Measurements from ENCODE around the gene C1orf35.

C1orf35 gene

DNA sequence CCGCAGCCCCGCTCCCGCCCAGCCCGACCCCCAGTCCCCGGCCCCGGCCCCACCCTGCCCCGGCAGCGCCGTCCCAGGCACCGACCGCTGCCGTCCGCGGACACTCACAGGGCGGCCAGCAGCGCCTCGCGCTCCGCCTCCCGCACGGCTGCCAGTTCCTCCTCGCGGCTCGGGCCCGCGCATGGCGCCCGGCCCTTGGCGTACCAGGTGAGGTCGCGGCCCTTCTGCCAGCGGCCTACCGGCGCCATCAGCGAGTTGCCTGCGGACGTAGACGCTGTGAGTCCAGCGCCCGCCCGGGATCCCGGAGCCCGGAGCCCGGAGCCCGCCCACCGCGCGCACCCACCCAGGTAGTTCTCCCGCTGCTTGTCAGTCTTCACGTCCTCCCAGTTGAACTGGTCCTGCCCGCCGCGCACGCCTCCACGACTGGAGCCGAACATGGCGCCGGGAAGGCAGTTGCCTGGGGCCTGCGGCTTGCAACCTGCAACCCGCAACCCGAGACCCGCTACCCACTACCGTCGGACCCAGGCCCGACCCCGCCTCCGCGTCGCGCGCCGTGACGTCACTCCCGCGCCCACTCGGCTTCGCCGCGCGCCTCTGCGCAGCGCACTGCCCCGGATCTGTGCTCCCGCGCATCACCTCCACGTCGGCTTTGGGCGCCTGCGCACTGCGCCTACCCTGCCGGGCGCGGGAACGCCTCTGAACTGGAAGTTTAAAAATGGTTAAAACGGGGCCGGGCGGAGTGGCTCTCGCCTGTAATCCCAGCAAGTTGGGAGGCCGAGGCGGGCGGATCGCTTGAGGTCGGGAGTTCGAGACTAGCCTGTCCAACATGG, at the start of gene C1orf35:
TSS of gene C1orf35 (minus strand) at position 535 of the 830 bp plus-strand sequence. CDS start at position 437, 98 bp downstream.
- peak; percentile 14 to 66 for DNase-seq

DNA sequence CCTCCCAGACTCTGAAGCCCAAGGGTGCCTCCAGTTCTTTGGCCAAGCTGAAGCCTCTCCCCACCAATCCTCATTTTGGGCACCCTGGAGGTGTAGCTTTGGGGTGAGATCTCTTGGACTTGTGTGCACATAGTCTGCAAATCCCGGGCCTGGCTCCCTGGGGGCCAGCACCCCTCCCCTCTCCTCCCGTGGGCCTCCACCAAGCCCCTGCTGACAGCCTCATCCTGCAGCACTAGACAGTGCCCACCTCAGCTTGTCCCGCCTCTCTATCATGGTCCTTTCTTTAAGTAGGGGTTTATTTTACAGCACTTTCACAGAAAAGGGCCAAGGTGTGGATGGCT, 49.8 kb upstream of the C1orf35 start:
- no peak for DNase-seq

DNA sequence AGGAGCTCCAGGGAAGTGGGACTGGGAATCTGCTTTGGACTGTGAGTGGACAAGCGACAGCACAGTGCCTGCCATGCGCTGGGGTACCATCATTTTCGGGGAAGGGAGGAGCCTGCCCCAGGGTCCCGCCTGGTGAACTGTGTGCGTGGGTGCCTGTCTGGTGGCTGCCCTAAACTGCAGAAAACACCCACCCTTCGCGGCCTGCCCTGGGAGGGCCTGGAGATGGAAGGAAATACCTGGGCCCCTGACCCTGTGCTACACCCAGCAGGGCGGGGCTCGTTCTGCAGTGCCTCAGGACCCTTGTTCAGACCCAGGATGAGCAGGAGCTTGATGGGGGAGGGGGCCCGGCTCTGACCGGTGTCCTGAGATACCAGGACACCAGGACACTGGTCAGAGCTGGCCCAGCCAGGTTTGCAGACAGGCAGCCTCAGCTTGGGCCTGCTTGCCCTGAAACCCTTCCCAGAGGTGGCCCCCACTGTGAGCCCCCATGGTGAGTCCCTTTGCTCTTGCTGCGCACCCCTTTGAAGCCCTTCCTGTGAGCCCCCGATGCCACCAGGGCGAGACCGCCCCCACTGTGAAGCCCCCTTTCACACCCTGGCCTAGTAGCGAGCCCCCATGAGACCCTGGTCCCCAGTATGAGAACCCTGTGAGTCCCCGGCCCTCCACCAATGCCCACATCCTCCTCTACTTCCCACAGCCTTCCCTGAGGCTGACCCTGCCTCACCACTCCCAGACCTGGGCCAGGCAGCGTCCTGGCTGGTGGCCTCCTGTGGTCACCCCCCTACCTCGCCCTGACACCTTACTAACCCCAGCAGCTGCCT, 49.2 kb upstream of the C1orf35 start:
- no peak for DNase-seq

DNA sequence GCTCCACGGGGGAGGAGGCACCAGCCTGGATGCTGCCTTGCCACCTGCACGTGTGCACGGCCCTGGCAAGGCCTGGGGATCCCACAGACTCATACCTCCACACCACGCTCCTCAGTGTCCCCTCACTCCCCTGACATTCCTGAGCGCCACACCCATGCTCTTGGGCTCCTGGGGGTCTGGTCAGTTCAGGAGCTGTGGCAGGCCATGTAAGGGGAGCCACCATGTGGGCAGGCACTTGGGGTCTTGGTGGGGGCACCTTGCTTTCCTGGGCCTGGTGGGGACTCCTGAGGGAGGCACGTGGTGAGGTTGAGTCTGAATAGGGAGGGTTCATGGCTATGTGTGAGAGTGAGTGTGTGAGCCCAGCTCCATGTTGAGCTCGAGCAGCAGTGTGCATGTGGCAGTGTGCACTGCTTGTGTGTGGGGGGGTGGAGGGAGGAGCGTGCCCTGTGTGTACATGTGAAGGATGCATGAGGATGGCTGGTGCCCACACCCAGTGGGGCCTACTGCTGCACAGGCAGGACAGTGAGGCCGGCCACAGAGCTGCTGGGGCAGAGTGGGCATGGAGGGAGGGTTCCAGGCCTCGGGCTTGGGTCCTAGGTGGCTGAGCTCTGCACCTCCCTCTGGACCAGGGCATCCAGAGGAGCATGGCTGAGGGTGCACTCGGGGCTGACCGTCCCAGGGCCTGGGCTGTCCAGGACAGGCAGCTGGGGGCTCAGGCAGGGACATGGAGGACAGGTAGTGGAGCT, 48.2 kb upstream of the C1orf35 start:
- no peak for DNase-seq

DNA sequence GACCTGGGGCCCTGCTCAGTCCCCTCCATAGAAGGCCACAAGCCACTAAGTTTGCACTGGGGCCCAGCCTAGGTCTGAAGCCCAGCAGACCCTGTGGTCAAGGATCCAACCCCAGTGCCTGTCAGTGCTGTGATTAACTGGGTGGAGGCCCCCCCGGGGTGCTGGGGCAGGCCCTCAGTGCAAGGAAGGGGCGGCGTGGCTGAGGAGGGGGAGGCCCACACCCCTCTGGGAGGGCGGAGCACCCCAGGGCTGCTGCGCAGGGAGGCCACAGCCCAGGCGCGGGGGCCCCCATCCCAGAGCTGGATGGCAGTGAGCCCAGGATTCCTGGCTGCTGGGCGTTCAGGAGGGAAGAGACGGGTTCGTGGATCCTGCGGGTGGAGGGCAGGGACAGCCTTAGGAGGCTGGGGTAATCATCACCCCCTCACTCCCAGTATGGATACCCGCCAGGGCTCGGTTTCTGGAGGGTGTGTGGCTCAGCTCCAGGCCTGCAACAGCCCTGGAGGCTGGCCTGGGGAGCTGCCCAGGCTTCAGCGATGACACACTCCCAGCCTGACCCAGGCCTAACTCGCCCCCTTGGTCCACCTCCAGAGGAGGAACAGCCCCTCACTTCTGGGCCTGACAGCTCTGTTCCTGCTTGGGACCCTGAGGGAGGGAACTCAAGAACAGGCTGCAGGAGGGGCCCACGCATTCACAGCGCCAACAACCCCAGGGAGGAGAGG, 47.5 kb upstream of the C1orf35 start:
- no peak for DNase-seq

DNA sequence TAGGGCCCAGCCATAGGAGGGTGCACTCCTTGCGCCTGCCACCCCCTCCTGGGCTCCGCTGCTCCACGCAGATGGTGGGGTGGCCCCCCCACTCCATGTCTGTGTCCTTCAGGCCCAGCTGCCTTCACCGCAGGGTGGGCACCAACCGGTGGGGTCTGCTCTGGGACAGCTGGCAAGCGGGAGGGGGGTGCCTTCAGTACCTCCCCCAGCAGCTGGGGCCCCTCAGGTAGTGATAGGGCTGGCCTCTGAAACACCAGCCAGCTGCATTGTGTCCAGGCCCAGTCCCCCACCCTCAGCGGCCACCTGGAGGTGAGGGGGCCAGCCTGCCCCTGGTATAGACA, 47.0 kb upstream of the C1orf35 start:
- DNase-seq = no peak

DNA sequence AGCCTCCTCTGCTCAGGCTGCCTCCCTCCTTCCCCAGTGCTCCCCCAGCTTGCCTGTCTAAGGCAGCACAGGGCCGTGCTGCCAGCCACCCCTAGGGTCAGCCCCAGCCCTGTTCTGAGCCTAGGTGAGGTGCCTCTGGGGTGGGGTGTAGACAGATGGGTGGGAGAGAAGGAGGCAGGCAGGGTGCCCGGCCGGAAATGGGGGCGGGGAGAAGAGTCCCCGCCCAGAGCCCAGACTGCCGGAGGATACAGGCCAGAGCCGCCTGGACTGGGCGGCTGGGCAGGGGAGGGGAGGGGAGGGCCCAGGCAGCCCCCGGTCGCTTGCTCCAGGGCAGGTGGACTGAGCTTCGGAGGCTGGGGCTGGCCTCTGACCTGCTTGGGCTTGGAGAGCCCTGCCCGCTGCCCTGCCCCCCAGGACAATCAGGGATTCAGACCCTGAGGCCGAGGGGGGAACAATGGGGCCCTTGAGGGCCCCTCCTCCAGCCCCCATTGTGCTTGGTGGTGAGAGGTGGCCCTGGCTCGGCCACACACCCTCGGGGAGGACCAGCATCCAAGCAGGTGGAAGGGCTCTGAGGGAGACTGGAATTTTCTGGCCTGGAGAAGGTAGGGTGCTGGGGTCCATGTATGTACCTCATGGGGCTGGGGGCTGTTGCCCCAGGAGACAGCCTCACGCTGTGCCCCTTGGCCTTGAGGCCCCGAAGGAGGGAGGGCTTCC, 46.4 kb upstream of the C1orf35 start, which contains the start of gene GJC2:
TSS of gene GJC2 (plus strand) at position 525 of the 714 bp plus-strand sequence. CDS start 7,829 bp downstream, outside the sequence.
- no peak for DNase-seq

DNA sequence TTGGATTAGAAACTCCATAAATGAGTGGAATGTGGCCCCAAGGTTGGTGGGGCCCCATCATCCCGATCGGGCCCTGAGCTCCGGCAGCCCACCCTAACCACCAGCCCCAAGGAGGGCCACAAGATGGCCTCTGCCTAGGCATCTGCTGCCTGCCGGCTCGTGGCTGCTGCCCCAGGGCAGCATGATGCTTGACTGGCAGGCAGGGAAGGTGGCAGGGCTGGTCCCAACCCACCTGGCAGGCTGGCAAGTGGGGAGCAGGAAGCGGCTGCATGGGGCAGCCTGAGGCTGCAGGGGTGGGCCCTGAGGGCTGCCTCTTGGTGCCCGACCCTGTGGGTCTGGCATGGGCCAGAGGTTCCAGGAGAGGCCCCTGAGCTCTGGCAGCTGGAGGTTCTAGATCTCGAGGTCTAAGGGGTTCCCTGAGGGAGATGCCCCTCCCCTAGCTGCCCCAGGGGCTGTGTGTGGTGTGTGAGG, 45.8 kb upstream of the C1orf35 start:
- no peak for DNase-seq

DNA sequence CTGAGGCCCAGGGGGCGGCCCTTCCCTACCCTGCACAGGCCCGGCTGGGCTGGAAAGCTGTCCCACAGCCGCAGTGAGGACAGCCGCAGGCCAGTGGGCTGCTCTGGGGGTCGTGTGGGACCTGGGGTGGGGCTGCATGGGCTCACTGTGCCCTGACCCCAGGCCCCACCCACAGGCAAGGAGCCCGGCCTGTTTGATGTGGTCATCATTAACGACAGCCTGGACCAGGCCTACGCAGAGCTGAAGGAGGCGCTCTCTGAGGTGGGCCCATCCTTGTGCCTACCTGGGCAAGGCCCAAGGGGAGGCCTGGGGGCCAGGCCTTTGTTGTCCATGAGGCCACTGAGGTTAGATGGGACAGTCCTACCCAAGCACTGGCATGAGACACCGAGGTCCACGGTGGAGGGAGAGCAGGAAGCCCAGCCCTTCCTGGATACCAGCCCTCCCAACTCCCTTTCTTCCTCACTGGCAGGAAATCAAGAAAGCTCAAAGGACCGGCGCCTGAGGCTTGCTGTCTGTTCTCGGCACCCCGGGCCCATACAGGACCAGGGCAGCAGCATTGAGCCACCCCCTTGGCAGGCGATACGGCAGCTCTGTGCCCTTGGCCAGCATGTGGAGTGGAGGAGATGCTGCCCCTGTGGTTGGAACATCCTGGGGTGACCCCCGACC, 45.2 kb upstream of the C1orf35 start:
- DNase-seq = no peak

DNA sequence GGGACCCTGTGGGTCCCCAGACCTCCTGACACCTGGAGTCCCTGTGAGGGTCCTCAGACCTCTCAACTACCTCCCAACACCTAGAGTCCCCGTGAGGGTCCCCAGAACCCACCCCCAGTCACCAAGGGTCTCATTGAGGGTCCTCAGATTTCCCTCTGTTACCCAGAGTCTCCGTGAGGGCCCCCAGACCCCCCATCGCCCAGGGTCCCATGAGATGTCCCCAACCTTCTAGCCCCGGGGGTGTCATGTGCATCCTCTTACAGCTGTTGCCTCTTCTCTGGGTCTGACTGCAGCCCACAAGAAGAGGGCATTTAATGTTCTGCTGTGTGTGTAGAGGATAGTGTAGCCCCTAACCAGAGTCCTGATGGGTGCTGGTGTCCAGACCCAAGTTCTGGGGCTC, 44.6 kb upstream of the C1orf35 start:
- no peak for DNase-seq

DNA sequence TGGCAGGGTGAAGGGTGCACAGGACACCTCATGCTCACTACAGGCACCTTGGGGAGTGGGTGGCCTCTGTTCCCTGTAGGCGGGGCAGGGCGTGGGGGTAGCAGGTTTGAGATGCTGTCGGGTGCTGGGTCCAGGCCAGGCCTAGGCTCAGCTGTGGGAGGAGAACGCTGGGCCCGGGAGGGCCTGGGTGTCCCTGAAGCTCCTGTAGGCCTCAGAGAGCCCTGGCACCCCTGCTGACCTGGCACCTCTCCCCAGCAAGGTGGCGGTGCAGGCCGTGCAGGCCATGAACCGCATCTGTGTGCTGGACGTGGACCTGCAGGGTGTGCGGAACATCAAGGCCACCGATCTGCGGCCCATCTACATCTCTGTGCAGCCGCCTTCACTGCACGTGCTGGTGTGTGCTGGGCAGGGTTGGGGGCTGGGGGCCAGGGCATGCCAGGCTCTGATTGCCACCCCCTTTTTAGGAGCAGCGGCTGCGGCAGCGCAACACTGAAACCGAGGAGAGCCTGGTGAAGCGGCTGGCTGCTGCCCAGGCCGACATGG, 44.1 kb upstream of the C1orf35 start:
- no peak for DNase-seq

DNA sequence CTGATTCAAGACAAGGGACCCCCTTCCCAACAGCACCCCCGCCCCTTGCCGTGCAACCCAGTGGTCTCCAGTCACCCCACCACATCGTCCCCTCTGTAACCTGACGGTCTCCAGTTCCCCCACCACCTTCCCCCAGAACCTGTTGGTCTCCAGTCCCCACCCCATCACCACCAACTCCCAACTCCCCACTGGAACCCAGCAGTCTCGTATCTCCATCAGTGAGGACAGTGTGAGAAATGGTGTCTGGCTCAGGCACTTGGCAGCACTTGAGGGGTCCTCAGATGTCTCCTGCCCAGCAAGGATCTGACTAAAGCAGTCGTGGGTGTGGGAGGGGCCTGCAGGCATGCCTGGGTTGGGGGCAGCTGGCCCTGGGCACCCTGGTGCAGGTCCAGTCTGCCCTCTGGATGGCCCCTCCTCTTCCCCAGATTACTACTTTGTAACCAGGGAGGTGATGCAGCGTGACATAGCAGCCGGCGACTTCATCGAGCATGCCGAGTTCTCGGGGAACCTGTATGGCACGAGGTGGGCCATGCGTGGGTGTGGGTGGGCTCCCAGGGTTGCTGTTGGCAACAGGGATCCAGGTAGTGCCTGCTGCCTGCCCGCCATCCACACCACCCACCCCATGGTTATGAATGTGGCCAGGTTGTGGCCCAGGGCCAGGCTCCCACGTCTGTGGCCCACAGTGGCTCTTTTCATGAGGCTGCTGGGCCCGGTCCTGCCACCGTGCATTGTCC, 43.5 kb upstream of the C1orf35 start:
- DNase-seq = no peak

DNA sequence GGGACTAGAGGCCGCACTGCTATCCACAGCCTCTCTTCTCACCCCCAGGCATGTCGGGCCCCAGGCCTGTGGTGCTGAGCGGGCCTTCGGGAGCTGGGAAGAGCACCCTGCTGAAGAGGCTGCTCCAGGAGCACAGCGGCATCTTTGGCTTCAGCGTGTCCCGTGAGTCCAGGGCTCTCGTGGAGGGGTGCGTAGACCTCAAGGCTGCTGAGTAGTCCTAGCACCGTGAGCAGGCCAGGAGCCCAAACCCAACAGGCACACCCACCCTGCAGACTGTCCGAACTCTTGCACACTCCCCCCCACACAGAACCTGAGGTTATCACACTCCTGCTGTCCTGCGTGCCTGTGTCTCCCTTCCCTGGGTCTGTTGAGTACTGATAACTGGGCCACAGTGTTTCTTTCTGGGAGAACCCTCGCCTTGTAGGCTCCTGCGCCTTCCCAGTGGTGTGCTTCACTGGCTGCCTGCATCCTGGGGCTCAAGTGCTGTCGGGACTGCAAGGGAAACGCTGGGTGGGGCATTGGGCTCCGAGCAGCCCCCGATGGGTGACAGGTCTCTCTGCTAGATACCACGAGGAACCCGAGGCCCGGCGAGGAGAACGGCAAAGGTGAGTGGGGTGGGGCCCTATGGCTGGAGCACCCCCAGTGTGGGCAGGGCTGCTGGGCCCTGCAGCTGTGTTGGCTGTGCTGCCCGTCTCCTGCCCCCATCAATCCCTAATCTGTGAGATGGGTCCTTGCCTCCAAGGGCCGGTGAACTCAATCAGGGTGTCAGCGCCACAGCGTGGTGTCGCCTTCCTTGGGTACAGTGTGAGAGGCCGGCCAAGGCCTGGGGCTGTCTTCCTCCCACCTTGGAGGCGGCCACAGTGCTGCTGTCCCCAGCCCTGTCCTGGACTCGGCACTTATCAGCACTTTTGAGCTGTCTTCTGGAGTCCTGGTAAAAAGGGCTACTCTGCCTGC, 42.6 kb upstream of the C1orf35 start:
- DNase-seq = no peak

DNA sequence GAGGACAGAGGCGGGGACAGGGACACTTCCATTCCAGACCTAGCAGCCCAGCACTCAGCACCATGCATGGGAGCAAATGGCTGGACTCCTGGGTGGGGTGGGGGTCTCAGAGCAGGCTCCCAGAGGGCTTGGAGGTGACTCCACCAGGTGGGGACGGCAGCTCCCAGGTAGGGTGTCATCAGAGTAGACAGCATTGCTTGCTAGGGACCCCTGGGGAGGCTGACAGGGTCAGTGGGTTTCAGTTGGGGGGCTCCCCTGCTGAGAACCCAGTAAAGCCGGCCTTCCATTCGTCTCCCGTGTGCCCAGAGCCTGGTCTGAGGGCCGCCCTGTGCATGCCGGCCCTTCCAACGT, 41.8 kb upstream of the C1orf35 start:
- no peak for DNase-seq

DNA sequence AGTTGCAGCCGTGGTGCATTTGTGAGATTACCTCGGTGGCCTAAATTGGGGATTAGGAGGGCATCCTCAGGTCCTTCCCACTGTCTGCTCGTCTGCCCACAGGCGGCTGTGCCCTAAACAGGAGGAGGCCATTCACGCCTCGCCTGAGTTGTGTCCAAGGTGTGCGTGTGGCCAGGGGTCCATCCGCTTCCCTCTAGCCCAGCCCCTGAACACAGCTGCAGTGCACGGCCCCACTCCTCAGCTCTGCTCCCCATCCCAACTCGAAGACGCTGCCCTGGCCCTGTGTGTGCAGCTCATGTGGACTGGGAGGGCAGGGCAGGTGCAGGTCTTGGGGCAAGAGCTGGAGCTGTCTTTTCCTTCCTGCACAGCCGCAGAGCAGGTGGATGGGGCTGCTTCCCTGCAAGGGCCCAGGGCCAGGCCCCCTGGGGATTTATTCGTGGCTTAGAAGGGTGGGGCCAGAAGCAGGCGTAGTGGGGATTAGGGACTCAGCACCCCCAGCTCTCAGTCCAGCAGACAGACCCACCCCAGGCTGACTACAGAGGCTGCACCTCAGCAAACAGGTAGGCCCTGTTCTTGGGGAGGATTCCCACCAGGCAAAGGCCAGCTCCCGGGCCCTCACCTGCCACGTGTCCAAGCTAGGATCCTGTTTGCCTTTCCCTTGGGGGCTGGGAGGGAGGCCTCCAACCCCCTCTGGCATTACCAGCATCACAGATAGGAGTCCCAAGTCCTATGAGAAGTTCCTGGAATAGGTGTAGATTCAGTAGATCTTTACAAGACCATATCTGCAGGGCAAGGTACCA, 41.3 kb upstream of the C1orf35 start:
- DNase-seq = no peak

DNA sequence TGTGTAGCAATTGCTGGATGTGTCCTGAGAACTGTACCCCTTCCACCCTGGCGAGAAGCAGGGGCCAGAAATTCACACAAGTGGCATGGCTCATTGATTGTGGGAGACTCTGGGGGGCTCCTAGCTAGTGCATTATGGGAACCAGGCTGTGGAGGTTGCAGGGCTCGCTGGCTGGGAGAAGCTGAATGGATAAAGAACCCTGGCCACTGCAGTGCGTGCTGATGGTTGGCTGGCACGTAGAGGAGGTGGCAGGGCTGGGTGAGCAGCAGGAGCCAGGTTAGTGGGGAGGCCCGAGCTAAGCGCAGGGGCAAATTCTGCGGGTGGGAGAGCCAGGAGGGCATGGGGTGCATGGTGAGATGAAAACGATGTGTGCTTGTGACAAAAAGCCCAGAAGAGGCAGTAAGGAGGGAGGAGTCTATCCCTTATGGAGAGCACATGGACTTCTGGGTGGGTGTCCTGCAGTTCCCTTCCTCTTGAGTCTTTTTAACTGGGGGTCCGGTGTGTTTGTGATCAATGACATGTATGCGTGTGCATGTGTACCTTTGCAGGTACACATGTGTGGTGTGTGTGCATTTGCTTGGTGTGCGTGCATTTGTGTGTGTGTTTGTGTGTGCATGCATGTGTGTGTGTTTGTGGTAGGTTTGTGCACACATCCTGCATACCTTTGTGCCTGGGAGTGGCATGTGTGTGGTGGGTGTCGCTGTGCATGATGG, 40.5 kb upstream of the C1orf35 start:
- DNase-seq = no peak

DNA sequence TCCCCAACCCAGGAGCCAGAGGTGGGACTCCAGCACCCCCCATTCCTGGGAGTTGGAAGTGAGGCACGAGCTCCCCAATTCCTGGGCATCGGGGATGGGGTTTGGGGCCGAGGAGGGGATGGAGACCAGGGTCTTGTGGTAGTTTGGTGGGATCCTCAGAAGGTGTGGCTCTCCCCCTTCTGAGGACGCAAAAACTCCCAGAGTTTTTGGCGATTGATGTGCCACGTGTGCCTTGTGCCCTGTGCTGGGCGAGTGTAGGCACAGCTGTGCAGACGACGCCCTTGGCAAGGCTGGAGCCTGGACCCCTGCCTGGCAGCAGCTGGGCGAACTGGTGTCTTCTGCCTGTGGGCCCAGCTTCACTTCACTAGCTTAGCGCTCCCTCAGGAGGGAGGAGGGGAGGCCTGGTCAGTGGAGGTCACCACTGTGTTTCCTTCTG, 39.6 kb upstream of the C1orf35 start:
- no peak for DNase-seq

Data from NCI-H187 (cell line).